GM19328 (cell line): ENCODE results near the gene RETN.

Source experiments
- ATAC-seq: cut with Tn5 transposase; IDR thresholded peaks from one replicate; pipeline ENCODE4 v1.9.1; 2021; ENCODE audit warnings: mild to moderate bottlenecking, moderate library complexity; ENCODE audit not compliant: unreplicated experiment

RETN gene

DNA sequence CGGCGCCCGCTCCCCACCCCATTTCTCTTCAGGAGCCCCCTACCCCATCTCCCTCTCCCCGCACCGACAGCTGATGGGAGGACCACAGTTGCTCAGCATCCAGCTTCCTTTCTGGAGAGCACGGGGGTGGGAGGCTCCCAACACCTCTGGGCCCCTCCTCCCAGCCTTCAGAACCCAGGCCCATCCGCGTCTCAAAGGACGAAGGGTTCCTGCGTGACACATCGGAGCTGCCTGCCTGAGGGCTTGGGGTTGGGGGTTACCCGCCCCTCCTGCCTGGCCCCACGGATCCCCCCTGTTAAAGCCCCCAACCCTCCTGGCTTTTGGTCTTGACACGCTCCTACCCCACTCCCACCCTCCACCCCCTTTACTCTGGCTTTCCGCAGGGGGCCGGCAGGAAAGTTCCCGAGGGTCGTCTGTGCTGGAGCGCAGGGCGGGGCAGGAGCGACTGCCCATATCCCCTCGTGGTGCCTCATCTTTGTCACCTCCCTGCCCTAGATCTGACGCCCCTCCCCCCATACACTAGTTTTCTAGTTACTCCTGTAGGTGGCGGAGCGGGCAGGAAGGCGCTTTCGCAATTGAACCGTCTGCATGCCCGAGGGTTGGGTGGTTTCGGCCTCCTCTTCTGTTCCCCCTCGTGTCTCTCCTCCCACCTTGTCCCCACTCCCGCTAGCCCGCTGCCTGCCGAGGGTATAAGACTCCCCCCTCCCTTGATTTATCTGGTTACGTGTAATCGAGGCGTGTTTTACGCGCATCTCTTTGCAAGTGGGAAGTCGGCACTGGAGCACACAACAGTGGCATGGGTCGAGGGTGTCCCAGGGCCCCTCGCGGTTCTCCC, 12.7 kb downstream of the RETN start:
- ATAC-seq: no peak

GRCh38 chr19:7682175-7682855, 13.5 kb downstream of the RETN start:
- no peak for ATAC-seq

- ATAC-seq: no peak
These were observed 16.9 kb downstream of the RETN start for GRCh38 chr19:7685546-7686445.

GRCh38 chr19:7687177-7687576, 18.3 kb downstream of the RETN start:
- no peak for ATAC-seq

GRCh38 chr19:7689165-7689564, 20.3 kb downstream of the RETN start:
- ATAC-seq: no peak

GRCh38 chr19:7690779-7691258, 22.0 kb downstream of the RETN start:
- ATAC-seq: no peak

GRCh38 chr19:7691497-7691896, 22.6 kb downstream of the RETN start:
- no peak for ATAC-seq

DNA sequence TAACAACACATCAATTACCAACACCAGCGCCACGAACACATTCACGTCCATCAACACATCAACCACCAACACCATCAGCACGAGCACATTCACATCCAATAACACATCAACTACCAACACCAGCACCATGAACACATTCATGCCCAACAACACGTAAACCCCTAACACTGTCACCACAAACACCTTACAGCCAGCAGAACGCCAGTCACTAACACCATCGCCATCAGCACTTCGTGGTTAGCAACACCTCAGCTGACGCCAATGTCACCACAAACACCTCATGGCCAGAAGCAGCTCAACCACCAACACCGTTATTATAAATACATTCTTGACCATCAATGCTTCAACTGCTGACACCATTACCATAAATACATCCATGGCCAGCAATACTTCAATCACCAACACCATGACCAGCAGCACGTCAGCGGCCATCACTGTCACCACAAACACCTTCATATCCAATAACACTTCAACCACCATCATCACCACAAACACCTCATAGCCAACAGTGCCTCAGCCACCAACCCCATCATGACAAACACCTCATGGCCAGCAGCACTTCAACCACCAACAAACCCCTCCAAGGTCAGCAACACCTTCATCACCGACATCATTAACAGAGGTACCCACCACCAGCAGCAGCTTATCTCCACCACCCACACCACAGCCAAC, 23.7 kb downstream of the RETN start:
- ATAC-seq: no peak

DNA sequence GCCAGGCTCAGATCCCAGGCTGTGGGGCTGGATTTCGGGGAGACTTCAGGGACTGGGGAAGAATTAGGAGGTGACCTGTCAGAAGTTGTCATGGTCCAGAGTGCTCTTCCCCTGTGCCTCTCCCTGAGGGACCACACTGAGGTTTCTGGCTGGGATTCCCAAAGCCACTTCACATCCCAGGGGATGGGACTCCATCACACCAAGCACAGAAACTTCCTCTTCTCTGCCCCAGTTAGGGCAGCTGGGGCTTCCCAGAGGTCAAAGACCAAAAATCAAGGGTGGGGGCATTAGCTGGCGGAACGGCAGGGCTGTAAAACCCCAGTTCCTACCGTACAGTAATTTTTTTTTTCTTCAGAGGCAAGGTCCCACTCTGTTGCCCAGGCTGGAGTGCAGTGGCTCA, 25.6 kb downstream of the RETN start:
- ATAC-seq: no peak

- no peak for ATAC-seq
These were observed 29.0 kb downstream of the RETN start for GRCh38 chr19:7697721-7698287.

- no peak for ATAC-seq
These were observed 29.7 kb downstream of the RETN start for GRCh38 chr19:7698583-7698982.

DNA sequence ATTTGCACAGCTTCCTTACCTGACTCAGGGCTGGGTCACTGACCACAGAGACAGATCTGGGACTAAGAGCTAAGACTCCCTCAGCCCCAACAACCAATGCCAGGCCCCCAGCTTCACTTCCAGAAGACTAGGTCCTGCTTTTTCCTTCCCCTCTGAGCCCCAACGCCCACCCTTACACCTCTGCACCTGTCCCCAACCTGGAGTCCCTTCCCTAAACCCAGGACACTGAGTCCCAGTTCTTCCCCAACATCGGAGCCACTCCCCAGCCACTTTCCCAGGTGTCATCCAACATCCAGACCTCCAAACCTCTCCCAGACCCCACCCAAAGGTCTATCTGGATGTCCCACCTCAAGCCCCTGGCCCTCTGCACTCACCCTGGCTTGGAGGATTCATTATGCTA, 30.2 kb downstream of the RETN start:
- no peak for ATAC-seq

- no peak for ATAC-seq
These were observed 30.9 kb downstream of the RETN start for GRCh38 chr19:7699417-7700401.

DNA sequence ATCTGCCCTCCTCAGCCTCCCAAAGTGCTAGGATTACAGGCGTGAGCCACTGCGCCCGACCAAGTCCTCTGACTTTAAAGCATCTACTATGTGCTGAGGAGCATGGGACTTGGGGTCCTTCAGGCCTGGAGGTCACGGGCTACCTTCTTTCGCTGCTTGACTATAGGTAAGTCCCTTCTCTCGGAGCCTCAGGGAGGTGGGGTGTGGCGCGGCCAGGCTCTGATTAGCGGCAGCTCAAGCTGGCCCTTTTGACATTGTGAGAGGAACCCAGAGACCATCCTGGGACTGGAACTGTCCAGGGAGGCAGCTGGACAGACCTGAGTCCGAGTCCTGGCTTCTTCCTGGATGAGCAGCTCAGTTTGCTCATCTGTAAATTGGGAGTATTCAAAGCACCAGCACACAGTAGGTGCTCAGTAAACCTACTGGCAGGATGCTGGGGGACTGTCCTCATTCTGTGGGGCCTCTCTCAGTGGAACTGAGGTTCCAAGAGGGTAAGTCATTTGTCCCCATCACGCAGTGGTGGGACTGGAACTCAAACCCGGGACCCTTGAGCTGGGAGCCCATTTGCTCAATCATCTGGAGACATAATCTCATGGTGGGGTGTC, 32.3 kb downstream of the RETN start:
- no peak for ATAC-seq

DNA sequence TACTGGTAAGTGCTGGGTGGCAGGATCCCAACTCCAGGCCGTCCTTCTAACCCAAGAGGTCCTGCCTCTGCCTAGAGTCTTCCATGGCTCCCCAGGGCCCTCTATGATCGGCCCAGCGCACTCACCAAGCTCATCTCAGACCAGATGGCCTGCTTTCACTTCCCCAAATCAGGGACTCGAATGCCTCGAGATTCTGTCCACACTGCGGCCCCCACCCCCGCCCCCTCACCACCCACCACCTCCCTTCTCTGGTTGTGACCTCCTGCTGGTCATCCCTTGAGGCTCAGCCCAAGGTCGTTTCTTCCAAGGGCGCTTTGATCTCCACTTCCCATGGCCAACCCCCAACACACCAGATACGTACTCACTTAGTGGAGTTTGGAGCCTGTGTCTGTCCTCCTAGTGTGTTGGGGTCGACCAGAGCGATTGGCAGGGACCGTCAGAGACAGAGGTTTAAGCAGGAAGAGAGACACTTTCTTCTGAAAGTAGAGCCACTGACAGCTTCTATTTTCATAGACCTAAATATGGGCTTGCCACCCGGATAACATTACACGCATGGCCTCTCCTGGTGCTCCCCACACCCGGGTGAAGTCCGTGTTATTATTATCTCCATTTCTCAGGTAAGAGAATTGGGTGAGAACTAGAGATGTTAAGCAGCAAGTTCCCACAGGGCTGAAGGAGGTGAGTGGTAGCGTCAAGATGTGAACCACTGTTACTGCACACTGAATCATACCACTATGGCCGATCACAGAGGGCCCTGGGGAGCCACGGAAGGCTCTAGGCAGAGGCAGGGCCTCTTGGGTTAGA, 33.0 kb downstream of the RETN start, which contains the start of gene FCER2:
Gene FCER2, minus strand, starts transcription at position 478 of the 804 bp plus-strand sequence. CDS start 2,371 bp downstream, outside the sequence.
- ATAC-seq: peak; percentile 45

DNA sequence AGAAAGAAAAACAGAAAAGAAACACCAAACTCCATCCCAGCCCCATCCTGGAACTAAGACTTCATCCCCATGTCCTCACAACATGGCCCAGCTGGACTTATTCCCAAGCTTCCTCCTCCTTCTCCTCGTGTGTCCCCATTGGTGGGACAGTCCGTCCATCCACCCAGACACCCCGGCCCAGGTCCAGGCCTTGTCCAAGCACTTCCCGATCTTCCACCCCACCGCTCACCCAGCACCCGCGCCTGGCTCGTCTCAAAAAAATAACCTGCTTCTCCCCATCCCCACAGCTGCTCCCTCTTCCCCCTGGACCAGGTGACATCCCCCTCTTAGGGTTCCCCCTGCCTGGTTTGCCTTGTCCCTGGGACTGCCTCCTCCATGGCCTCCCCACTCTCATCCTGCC, 34.5 kb downstream of the RETN start:
- ATAC-seq: no peak

DNA sequence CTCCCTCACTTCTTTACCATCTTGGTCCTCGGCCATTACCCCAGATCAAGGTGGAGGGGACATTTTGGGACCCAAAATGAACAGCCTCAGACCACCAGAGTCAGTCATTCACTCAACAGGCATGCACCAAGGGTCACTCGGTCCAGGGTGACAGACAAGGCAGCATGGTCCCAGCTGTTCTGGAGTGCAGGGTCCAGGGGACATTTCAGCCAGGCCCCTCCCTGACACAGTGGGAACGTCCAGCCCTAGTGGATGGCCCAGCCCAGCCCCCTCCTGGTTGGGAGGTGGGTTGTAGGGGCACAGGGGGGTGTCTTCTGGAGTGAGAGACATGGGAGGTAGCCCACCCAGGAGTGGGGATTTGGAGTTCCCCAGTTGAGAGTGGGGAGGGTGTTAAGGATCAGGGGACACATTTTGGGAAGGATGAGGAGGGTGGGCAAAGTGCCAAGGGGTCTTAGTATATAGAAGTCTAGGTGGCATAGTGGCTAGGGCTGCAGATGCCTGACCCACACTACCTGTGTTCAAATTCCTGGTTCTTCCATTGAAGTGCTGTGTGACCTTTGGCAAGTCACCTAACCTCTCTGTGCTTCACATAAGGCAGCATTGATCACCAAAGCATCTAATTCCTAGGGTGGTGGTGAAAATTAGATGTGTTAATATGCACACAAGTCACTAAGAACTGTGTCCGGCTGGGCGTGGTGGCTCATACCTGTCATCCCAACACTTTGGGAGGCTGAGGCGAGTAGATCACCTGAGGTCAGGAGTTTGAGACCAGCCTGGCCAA, 35.6 kb downstream of the RETN start:
- ATAC-seq: no peak
